Cardiac fibroblast (primary cell): ENCODE measurements around the gene PPFIA2.
A peak's percentile ranks its signal among the peaks of the same experiment; 100 is the strongest.

Source experiments
- DNase-seq, 2 donors: peaks; one replicate each; pipeline versions ENCODE4 v3.0.0 to v3.0.0-alpha.2; 2010; ENCODE audit warnings: low read depth in 2 of 2
- H3K4me3 ChIP-seq, 2 donors: replicated peaks in 1 of 2; 1 replicate in 1 of 2; 2 replicates in 1 of 2; pipeline ENCODE4 v1.5.1; 2011; ENCODE audit warnings: low read depth in 2 of 2, low read length in 2 of 2, mild to moderate bottlenecking in 2 of 2, moderate library complexity in 1 of 2
- CTCF ChIP-seq: IDR thresholded peaks from one replicate; pipeline ENCODE4 v1.5.1; 2011; ENCODE audit warnings: low read depth, mild to moderate bottlenecking, low read length, inconsistent platforms

The PPFIA2 gene

GRCh38 chr12:81722004-81722403, 37.1 kb downstream of the PPFIA2 start:
- TF ChIP-seq CTCF: no peak
- DNase-seq: peak in 1 of 2 donors; percentile 15
- H3K4me3 ChIP-seq: no peak overlapping the region

GRCh38 chr12:81718616-81719015, 40.5 kb downstream of the PPFIA2 start:
- DNase-seq: no peak
- no peak overlapping the region for H3K4me3 ChIP-seq
- TF ChIP-seq CTCF: no peak

GRCh38 chr12:81712536-81712935, 46.6 kb downstream of the PPFIA2 start:
- H3K4me3 ChIP-seq: no peak overlapping the region
- no peak for TF ChIP-seq CTCF
- no peak for DNase-seq

GRCh38 chr12:81705586-81705985, 53.6 kb downstream of the PPFIA2 start:
- no peak overlapping the region for H3K4me3 ChIP-seq
- no peak for DNase-seq
- no peak for TF ChIP-seq CTCF

- no peak for TF ChIP-seq CTCF
Observed at GRCh38 chr12:81699551-81699950, 59.6 kb downstream of the PPFIA2 start.

GRCh38 chr12:81692008-81692407, 67.1 kb downstream of the PPFIA2 start:
- TF ChIP-seq CTCF: no peak
- no peak for DNase-seq
- H3K4me3 ChIP-seq: no peak overlapping the region

More at GRCh38 chr12:81699551-81699950, 59.6 kb downstream of the PPFIA2 start:
- no peak for DNase-seq
- no peak overlapping the region for H3K4me3 ChIP-seq

- TF ChIP-seq CTCF: no peak
- H3K4me3 ChIP-seq: no peak overlapping the region
- DNase-seq: no peak
Observed at GRCh38 chr12:81683881-81684280, 75.3 kb downstream of the PPFIA2 start.
